Activated CD8-positive, alpha-beta memory T cell treated with anti-CD3 and anti-CD28 coated beads for 48 hours (primary cell): Measurements from ENCODE around the gene DGCR2.

ENCODE experiments used
- DNase-seq, 3 experiments: peaks; one replicate each; pipeline ENCODE4 v3.0.0-alpha.2; 2020; ENCODE audit warnings: low read depth in 2 of 3, low spot score in 2 of 3

DGCR2 gene

GRCh38 chr22:19128009-19128401, 5.8 kb upstream of the DGCR2 start:
- DNase-seq, result no peak

GRCh38 chr22:19127329-19128008, 5.3 kb upstream of the DGCR2 start:
- no peak for DNase-seq

DNA sequence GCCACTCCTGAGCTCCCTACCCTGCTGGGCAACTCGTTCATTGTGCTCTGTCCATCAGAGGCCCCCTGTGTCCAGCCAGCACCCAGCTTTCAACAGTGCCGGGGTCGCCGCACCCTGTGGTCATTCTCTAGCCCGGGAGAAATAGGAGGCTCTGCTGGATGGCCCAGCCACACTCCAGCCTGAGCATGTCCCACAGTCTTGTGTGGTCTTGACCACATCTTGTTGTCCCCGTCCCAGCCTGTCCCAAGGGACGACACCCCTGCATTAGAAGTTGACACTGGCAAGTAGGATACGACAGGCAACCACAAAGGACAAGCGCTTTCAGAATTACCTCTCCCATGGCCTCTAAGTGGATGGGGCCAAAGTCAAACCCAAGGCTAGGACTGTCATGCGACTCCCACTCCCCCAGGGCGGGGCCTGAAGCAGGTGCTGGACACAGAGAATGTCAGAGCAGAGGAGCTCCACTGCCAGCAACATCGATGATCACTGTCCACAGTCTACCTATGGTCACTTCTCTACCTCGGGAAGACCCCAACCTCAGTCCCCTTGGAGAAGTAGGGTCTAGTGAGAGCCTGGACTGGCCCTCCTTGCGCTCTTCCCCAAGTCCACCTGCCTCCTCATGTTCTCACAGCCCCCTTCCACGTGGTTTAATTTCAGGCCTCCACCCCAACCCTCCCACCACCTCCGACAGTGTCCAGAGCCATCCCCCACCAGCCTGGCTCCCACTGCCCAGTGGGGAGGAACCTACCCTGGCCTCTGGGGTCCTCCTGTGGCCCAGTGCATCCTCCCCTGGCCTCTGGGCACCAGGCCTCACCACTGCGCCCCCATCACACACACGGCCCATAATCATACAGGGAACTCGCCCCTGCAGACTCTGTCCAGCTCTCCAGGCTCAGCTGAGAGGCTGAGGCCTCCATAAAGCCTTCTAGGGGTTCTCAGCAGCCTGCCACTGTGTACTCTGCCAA, 4.4 kb upstream of the DGCR2 start:
- no peak for DNase-seq

DNA sequence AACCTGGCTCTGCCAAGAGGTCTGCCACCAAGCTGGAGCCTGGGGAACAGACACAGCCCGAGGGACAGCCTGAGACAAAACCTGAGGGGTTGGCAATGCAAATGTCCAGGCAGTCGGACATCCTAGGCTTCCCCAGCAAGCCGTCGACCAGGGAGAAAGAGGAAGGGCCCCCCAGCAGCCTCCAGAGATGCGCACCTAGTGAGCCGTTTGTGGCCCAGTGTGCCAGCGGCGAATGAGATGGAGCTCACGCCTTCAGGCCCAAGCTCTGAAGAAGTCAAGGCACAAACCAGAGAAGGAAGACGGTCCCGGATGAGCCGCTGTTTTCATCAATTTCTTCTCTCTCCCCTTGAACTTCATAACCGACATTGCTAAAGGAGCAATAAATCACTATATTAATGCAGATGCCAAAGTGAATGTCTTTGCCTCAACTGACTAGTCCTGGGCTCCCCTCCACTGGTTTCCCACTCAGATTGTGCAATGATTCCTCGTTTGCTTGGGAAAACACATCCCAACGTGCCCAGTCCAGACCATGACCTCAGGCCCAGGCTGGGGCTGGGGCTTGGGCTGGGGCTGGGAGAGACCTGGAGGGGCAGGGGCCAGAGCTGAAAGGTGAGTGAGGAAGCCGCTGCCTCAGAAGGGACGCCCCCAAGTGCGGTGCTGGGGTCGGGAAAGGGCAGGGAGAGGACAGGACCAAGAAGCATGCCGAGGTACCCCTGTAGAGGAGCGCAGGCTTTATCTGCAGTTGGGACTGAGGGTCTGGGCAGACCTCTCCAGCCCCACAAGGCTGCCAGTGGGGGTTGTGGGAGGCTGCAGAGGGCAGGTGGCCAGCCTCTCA, 3.5 kb upstream of the DGCR2 start:
- no peak for DNase-seq

GRCh38 chr22:19125011-19125410, 2.8 kb upstream of the DGCR2 start:
- DNase-seq, result no peak

DNA sequence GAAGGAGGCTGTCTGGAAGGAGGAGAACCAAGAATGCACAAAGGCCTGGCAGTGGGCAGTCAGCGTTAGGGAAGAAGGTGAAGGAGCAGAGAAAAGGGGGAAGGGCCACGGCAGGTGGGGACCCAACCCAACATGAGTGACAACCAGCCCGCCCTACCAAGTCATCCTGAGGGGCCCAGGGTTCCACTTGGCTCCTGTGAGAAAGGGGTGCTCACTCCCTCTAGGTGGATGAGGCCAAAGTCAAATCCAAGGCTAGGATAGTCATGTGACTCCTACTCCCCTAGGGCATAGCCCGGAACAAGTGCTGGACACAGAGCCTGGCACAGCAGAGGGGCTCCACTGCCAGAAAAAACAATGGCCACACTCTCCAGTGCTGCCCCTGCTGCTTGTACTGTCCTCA, 2.2 kb upstream of the DGCR2 start:
- no peak for DNase-seq

GRCh38 chr22:19123936-19124335, 1.7 kb upstream of the DGCR2 start:
- DNase-seq, result no peak

- no peak for DNase-seq
These were observed 710 bp upstream of the DGCR2 start for GRCh38 chr22:19122752-19123492.

GRCh38 chr22:19121631-19122142, 525 bp downstream of the DGCR2 start:
- DNase-seq, result peak in 1 of 3 experiments; percentile 4

- no peak for DNase-seq
These were observed 1.2 kb downstream of the DGCR2 start for GRCh38 chr22:19120829-19121630.

- no peak for DNase-seq
These were observed 2.3 kb downstream of the DGCR2 start for GRCh38 chr22:19119949-19120348.

- DNase-seq, result no peak
These were observed 3.8 kb downstream of the DGCR2 start for GRCh38 chr22:19118329-19118880.

DNA sequence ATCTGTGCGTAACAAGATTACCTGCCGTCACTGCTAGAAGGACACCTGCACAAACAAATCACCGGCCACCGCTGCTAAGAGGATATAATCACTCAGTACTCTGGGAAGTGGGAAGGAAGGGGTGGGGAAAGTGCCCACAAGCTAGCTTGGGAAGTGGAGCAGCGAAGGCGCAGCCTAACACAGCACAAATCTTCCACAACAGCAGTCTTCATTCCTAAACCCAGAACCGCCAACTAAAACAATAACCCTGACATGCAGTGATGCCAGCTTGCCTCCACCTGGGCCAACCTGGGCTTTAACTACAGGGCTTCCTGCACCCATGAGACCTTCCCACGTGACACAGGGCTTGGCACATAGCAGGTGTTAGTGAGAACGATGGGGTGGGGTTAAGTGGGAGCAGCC, 5.1 kb downstream of the DGCR2 start:
- DNase-seq, result no peak

GRCh38 chr22:19115628-19116027, 6.6 kb downstream of the DGCR2 start:
- no peak for DNase-seq

GRCh38 chr22:19114984-19115552, 7.1 kb downstream of the DGCR2 start:
- no peak for DNase-seq

DNA sequence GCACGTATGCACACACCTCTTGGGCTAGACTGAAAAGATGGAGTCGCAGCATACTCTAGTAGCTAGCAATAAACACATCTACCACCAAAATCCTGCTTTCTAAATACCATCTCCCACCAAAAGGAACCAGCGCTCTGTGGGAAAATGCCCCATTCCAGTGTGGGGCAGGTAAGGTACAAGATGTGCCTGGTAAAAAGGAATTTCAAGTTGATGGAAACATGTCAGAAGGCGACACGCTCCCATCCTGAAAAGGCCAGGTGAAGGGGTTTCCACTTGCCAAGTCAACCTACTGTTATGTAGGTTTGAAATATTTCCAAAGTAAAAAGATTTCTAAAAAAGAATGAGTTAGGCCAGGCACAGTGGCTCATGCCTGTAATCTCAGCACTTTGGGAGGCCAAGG, 8.8 kb downstream of the DGCR2 start:
- DNase-seq, result no peak

- no peak for DNase-seq
These were observed 10.6 kb downstream of the DGCR2 start for GRCh38 chr22:19111584-19111983.

- DNase-seq, result no peak
These were observed 11.1 kb downstream of the DGCR2 start for GRCh38 chr22:19111140-19111539.

DNA sequence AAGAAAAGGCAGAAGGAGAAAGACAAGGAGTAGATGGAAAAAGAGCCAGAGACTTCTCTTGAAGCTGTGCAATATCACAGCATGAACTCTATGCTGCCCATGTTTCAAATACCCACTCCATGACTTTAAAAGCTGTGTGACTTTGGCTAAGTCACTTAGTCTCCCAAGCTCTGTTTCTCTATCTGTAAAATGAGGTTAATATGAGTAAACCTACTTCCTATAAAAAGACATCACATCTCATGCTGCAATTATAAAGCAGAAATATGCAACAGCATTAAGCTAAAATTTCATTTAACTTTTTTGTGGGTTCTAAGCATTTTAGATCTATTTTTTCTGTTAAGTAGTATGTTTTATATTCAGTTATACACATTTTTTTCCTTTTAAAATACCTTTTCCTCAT, 11.6 kb downstream of the DGCR2 start:
- no peak for DNase-seq
